ENCODE results near the gene TSHZ2.

The TSHZ2 gene

GRCh38 chr20:53194306-53195290 is 222.4 kb downstream of the TSHZ2 start:
- POLR2A ChIA-PET: no interaction called here
- TF ChIP-seq PKNOX1 (IDR thresholded peaks at IDR 0.05) (0 out of 2 replicates have a peak, but pooled peaks have one; percentile 47), BHLHE40 (IDR thresholded peaks at IDR 0.05; ENCODE audit: borderline replicate concordance) (no peak), TARDBP (IDR thresholded peaks at IDR 0.05) (no peak)
- CTCF ChIA-PET: no interaction called here
- DNase-seq (ENCODE audit: extremely low spot score): no peak

GRCh38 chr20:53195876-53196610 is 223.9 kb downstream of the TSHZ2 start:
- no peak for DNase-seq (ENCODE audit: extremely low spot score)
- TF ChIP-seq NFRKB (IDR thresholded peaks at IDR 0.05): no peak
- TF ChIP-seq FOXK2 (IDR thresholded peaks at IDR 0.05): no peak
- no peak for TF ChIP-seq FOXA1 (IDR thresholded peaks at IDR 0.05)
- TF ChIP-seq CTBP1 (IDR thresholded peaks at IDR 0.05; ENCODE audit: borderline replicate concordance): no peak
- no peak for TF ChIP-seq LEF1 (IDR thresholded peaks at IDR 0.05; ENCODE audit: borderline replicate concordance)
- no peak for TF ChIP-seq ARNT (IDR thresholded peaks at IDR 0.05)
- no peak for TF ChIP-seq HDGF (IDR thresholded peaks at IDR 0.05; ENCODE audit: borderline replicate concordance)
- no peak for TF ChIP-seq ELF4 (IDR thresholded peaks at IDR 0.05)
- TF ChIP-seq PKNOX1 (IDR thresholded peaks at IDR 0.05): no peak
- no peak for TF ChIP-seq FOXM1 (IDR thresholded peaks at IDR 0.05; ENCODE audit: borderline replicate concordance)
- no peak for TF ChIP-seq ZNF384 (IDR thresholded peaks at IDR 0.05)
- no peak for TF ChIP-seq SP1 (IDR thresholded peaks at IDR 0.05)
- TF ChIP-seq TARDBP (IDR thresholded peaks at IDR 0.05): no peak
- no peak for TF ChIP-seq SUZ12 (IDR thresholded peaks at IDR 0.05)
- TF ChIP-seq L3MBTL2 (conservative IDR thresholded peaks at IDR 0.05): no peak
- TF ChIP-seq BHLHE40 (IDR thresholded peaks at IDR 0.05; ENCODE audit: borderline replicate concordance): no peak
- CTCF ChIA-PET: interaction anchor here (0.7 to 0.8 kb wide), 2 partner anchors 12 to 473 kb away, joined by 4 to 10 read pairs; no protein-coding TSS in a partner anchor
- POLR2A ChIA-PET: no interaction called here

DNA sequence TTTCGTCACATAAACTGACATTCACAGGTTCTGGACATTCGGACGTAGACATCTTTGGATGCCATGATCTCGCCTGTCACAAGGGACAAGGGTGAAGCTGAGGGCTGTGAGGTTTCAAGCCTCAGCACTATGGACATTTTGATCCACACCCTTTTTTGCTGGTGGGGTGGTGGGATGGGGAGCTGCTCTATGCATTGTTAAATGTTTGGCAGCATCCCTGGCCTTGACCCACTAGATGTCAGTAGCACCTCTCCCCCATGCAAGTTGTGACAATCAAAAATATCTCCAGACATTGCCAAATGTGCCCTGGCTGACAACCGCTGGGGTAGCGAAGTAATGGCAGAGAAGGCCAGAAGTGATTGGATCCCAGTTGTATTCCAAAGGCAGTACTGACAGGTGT is 229.4 kb downstream of the TSHZ2 start:
- ChIA-PET CTCF (no interaction called here), POLR2A (no interaction called here)
- no peak for DNase-seq (ENCODE audit: extremely low spot score)
- TF ChIP-seq LEF1 (IDR thresholded peaks at IDR 0.05; ENCODE audit: borderline replicate concordance) (no peak), SUZ12 (IDR thresholded peaks at IDR 0.05) (no peak)

DNA sequence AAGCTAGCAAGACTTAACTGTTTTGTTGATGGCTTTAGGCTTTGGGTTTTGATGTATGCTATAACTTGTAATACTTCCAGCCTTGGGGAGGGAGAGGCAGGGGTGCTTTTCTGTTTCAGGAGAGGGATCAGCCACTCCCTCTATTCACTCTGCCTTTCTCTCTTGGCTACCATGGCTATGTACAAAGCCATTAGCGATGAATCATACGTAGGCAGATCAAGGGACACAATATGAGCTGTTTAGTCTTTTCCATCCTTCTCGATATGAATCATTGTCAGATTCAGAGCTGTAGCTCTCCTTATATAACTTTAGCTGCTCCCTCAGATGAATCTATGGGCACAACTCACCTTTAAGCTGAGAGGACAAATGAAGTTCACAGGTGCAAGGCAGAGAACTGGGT is 230.6 kb downstream of the TSHZ2 start:
- ChIA-PET POLR2A (no interaction called here), CTCF (interaction anchor here (1.3 kb wide), 1 partner anchor 13 kb away, joined by 7 read pairs; no protein-coding TSS in a partner anchor)
- TF ChIP-seq L3MBTL2 (conservative IDR thresholded peaks at IDR 0.05) (no peak), NFRKB (IDR thresholded peaks at IDR 0.05) (no peak)
- DNase-seq (ENCODE audit: extremely low spot score): no peak

GRCh38 chr20:53205046-53205445 is 232.9 kb downstream of the TSHZ2 start:
- POLR2A ChIA-PET: no interaction called here
- no peak for DNase-seq (ENCODE audit: extremely low spot score)
- CTCF ChIA-PET: interaction anchor here (0.7 kb wide), 1 partner anchor 10 kb away, joined by 3 read pairs; no protein-coding TSS in a partner anchor
- no peak for TF ChIP-seq FOXA1 (IDR thresholded peaks at IDR 0.05)
- TF ChIP-seq SUZ12 (IDR thresholded peaks at IDR 0.05): no peak
- no peak for TF ChIP-seq L3MBTL2 (conservative IDR thresholded peaks at IDR 0.05)
- TF ChIP-seq ARNT (IDR thresholded peaks at IDR 0.05): no peak
- TF ChIP-seq ZNF384 (IDR thresholded peaks at IDR 0.05): no peak
- no peak for TF ChIP-seq SP1 (IDR thresholded peaks at IDR 0.05)
- no peak for TF ChIP-seq FOXK2 (IDR thresholded peaks at IDR 0.05)
- no peak for TF ChIP-seq NFRKB (IDR thresholded peaks at IDR 0.05)
- TF ChIP-seq HDGF (IDR thresholded peaks at IDR 0.05; ENCODE audit: borderline replicate concordance): no peak
- TF ChIP-seq PKNOX1 (IDR thresholded peaks at IDR 0.05): no peak
- no peak for TF ChIP-seq FOXM1 (IDR thresholded peaks at IDR 0.05; ENCODE audit: borderline replicate concordance)
- TF ChIP-seq BHLHE40 (IDR thresholded peaks at IDR 0.05; ENCODE audit: borderline replicate concordance): no peak
- TF ChIP-seq ELF4 (IDR thresholded peaks at IDR 0.05): no peak

- DNase-seq (ENCODE audit: extremely low spot score): peak; percentile 41
- TF ChIP-seq SUZ12 (IDR thresholded peaks at IDR 0.05) (no peak), TARDBP (IDR thresholded peaks at IDR 0.05) (no peak), FOXK2 (IDR thresholded peaks at IDR 0.05) (no peak), FOXA1 (IDR thresholded peaks at IDR 0.05) (no peak), BHLHE40 (IDR thresholded peaks at IDR 0.05; ENCODE audit: borderline replicate concordance) (no peak), PKNOX1 (IDR thresholded peaks at IDR 0.05) (no peak), L3MBTL2 (conservative IDR thresholded peaks at IDR 0.05) (no peak), LEF1 (IDR thresholded peaks at IDR 0.05; ENCODE audit: borderline replicate concordance) (no peak), ZNF384 (IDR thresholded peaks at IDR 0.05) (no peak), SP1 (IDR thresholded peaks at IDR 0.05) (no peak), ARNT (IDR thresholded peaks at IDR 0.05) (no peak), ELF4 (IDR thresholded peaks at IDR 0.05) (no peak), CTBP1 (IDR thresholded peaks at IDR 0.05; ENCODE audit: borderline replicate concordance) (no peak), HDGF (IDR thresholded peaks at IDR 0.05; ENCODE audit: borderline replicate concordance) (no peak), NFRKB (IDR thresholded peaks at IDR 0.05) (no peak)
- CTCF ChIA-PET: interaction anchor here (0.6 to 1.2 kb wide), 5 partner anchors 12 to 233 kb away, joined by 3 to 7 read pairs (median 4); no protein-coding TSS in a partner anchor
- POLR2A ChIA-PET: no interaction called here
Measured at GRCh38 chr20:53208110-53208832, 236.1 kb downstream of the TSHZ2 start.

Data from HEK293T (cell line).